K562 (cell line): ENCODE results near the gene SHISA4. TPM values are rescaled to one million over a fixed set of nuclear protein-coding genes. Genes with fewer than 3 reads are reported as not detected.
A peak's percentile ranks its signal among the peaks of the same experiment; 100 is the strongest.

Experiments
- ATAC-seq: fragments of 200-7000 bp; cut with Tn5 transposase; 3 replicates; pipeline ENCODE4 v1.9.1; 2020; ENCODE audit warnings: moderate library complexity
- BruUV-seq: library from RNA; stranded (reverse); fragments of 400-500 nt; replicated peaks from 2 replicates; lab custom pipeline; 2021; lab: Mats Ljungman, UMichigan
- CTCF ChIA-PET: fragments of 300-600 bp; formaldehyde crosslinking; extraction: SDS; loops from one replicate; lab custom pipeline; 2021; ENCODE audit warnings: low intra/inter-chr PET ratio; lab: Yijun Ruan, JAX
- POLR2A ChIA-PET: fragments of 300-600, 350-650 bp; sonication (Branson Sonifier 250); formaldehyde crosslinking; extraction: SDS; loops from one replicate; lab custom pipeline; 2021; ENCODE audit warnings: antibody characterized with exemption, inconsistent platforms; lab: Yijun Ruan, JAX
- DNase-seq, 4 experiments: peaks; one replicate each; pipeline versions ENCODE4 v3.0.0 to v3.0.0-alpha.2; 2011 to 2018; ENCODE audit warnings: low spot score in 3 of 4, mixed read lengths in 3 of 4; ENCODE audit errors: extremely low read depth in 1 of 4
- FAIRE-seq: peaks from 2 replicates; lab custom pipeline; 2011; peaks lifted over from hg19 to GRCh38; lab: Jason Lieb, UNC
- H2AFZ ChIP-seq: 2 replicates; pipeline ENCODE4 v1.6.0; 2011; ENCODE audit warnings: low read depth, low read length, control low read depth, inconsistent platforms
- H3K27ac ChIP-seq: fragments of 200-600 bp; 3 replicates; pipeline ENCODE4 v1.8.0; 2011; ENCODE audit warnings: low read depth, mild to moderate bottlenecking, control low read depth, inconsistent platforms, low read length, moderate library complexity, mixed read lengths; ENCODE audit errors: extremely low read depth
- H3K27me3 ChIP-seq, 2 experiments: fragments of 300-600 bp in 1 of 2; 2 replicates in 1 of 2; 3 replicates in 1 of 2; pipeline versions ENCODE4 v1.6.0 to v1.8.0; 2011; ENCODE audit warnings: inconsistent platforms in 2 of 2, low read length in 2 of 2, mild to moderate bottlenecking in 1 of 2, mixed read lengths in 1 of 2, moderate library complexity in 1 of 2; ENCODE audit not compliant: control insufficient read depth in 2 of 2, insufficient read depth in 2 of 2
- H3K36me3 ChIP-seq: fragments of 300-600 bp; 3 replicates; pipeline ENCODE4 v1.8.0; 2011; ENCODE audit warnings: mild to moderate bottlenecking, low read length, inconsistent platforms; ENCODE audit not compliant: control insufficient read depth, insufficient read depth
- H3K4me1 ChIP-seq, 2 experiments: fragments of 200-600 bp in 1 of 2; replicated peaks in 1 of 2; 2 replicates in 1 of 2; 3 replicates in 1 of 2; pipeline versions ENCODE4 v1.5.1 to v1.8.0; 2011; ENCODE audit warnings: inconsistent platforms in 2 of 2, low read length in 2 of 2, mild to moderate bottlenecking in 1 of 2, mixed read lengths in 1 of 2, moderate library complexity in 1 of 2; ENCODE audit not compliant: control insufficient read depth in 2 of 2, insufficient read depth in 2 of 2
- H3K4me2 ChIP-seq: 2 replicates; pipeline ENCODE4 v1.6.1; 2011; ENCODE audit warnings: low read length, control low read depth, inconsistent platforms, mixed read lengths; ENCODE audit not compliant: insufficient read depth
- H3K4me3 ChIP-seq: fragments of 200-600 bp; sonication (generic), shearing (Covaris generic); 2 replicates; pipeline ENCODE4 v1.5.1; 2016; ENCODE audit warnings: control low read depth, inconsistent platforms
- H3K79me2 ChIP-seq: fragments of 200-600 bp; 3 replicates; pipeline ENCODE4 v1.8.0; 2011; ENCODE audit warnings: low read length, inconsistent platforms; ENCODE audit not compliant: control insufficient read depth, insufficient read depth
- H3K9ac ChIP-seq, 2 experiments: 2 replicates each; pipeline versions ENCODE4 v1.6.0 to v1.6.1; 2011; ENCODE audit warnings: low read depth in 2 of 2, low read length in 2 of 2, control low read depth in 1 of 2, inconsistent platforms in 1 of 2, mild to moderate bottlenecking in 1 of 2, mixed read lengths in 1 of 2; ENCODE audit not compliant: insufficient read depth in 1 of 2
- H3K9me1 ChIP-seq: one replicate; pipeline ENCODE4 v1.6.0; 2011; ENCODE audit warnings: inconsistent platforms, mild to moderate bottlenecking, low read length, moderate library complexity; ENCODE audit not compliant: control insufficient read depth, insufficient read depth
- H3K9me3 ChIP-seq: replicated peaks from 2 replicates; pipeline ENCODE4 v1.5.1; 2011; ENCODE audit warnings: low read depth, low read length, inconsistent platforms; ENCODE audit not compliant: control insufficient read depth, insufficient read depth
- H4K20me1 ChIP-seq: replicated peaks from 2 replicates; pipeline ENCODE4 v1.6.1; 2011; ENCODE audit warnings: low read length, inconsistent platforms, mixed read lengths; ENCODE audit not compliant: control insufficient read depth, insufficient read depth
- BRCA1 ChIP-seq, 2 experiments: fragments of 450-650 bp in 1 of 2; sonication (generic) in 1 of 2; formaldehyde crosslinking in 1 of 2; IDR thresholded peaks; 2 replicates each; pipeline versions ENCODE4 v1.5.0 to v1.6.1; 2017 to 2020; ENCODE audit warnings: mild to moderate bottlenecking in 1 of 2, missing genetic modification reagents in 1 of 2
- BRD9 ChIP-seq: fragments of 450-650 bp; IDR thresholded peaks from 2 replicates; pipeline ENCODE4 v1.6.1; 2018; ENCODE audit warnings: low read depth; ENCODE audit not compliant: partially characterized antibody
- HLTF ChIP-seq: fragments of 450-650 bp; IDR thresholded peaks from 2 replicates; pipeline ENCODE4 v1.6.1; 2016
- SLC30A9 ChIP-seq: fragments of 250-450 bp; sonication (Bioruptor Pico); IDR thresholded peaks from 2 replicates; pipeline ENCODE4 v1.8.0; 2022; ENCODE audit warnings: mild to moderate bottlenecking, moderate library complexity
- U2AF2 ChIP-seq: fragments of 200-400 bp; formaldehyde crosslinking; optimal IDR thresholded peaks from 2 replicates; pipeline ENCODE3; 2017; ENCODE audit warnings: low read depth, mild to moderate bottlenecking, low read length
- WGBS: fragments of 100-300 bp; shearing (Covaris generic); methylation state at CpG from one replicate; pipeline ENCODE4 v1.1.6; 2016; ENCODE audit warnings: low coverage, mixed read lengths; ENCODE audit not compliant: insufficient coverage; ENCODE audit errors: missing lambda C conversion rate; 5-methylcytosine and 5-hydroxymethylcytosine counted together
- in situ Hi-C: fragments of 300-500 bp; cut with MboI; formaldehyde crosslinking; loops from 4 replicates; pipeline ENCODE4 v1.15.0; 2018; ENCODE audit warnings: inconsistent platforms, mixed read lengths
- intact Hi-C: fragments of 100-400 bp; cut with micrococcal nuclease; formaldehyde crosslinking; loops from 2 replicates; pipeline ENCODE4 v1.14.2; 2022
- polyA plus RNA-seq, 8 experiments: library from polyadenylated mRNA; depleted of rRNA in 4 of 8; stranded (reverse) in 5 of 8; unstranded in 3 of 8; fragments of >200 nt; fragmentation: Nextera tagmentation in 2 of 8; fragmentation: Illumina TruSeq in 1 of 8; extraction: Ambion mirVana in 2 of 8; extraction: Trizol in 1 of 8; gene quantifications; 2 replicates each; pipeline versions ENCODE4 v1.2.1 to v1.2.3, GENCODE V29; 2011 to 2014; ENCODE audit warnings: inconsistent platforms in 1 of 8, missing spikeins in 1 of 8
- total RNA-seq, 7 experiments: library from RNA; depleted of rRNA in 6 of 7; stranded (reverse); fragments of >200 nt in 6 of 7; fragmentation: Illumina TruSeq in 2 of 7; extraction: Trizol in 2 of 7; gene quantifications; 2 replicates each; pipeline versions ENCODE4 v1.2.1 to v1.2.3, GENCODE V29; 2011 to 2021; ENCODE audit warnings: low replicate concordance in 1 of 7
- TF ChIP-seq, protein P1 (sequence below): fragments of 450-650 bp; formaldehyde crosslinking; conservative IDR thresholded peaks from 2 replicates; pipeline ENCODE4 v1.4.0; 2022; ENCODE audit warnings: mild to moderate bottlenecking, missing genetic modification characterization

The SHISA4 gene
- total and polyA plus RNA-seq, 9 of the 15 experiments (the other 6 are each of a cell fraction or from before 2014, with no cell fraction given), result 0.15 to 0.95 (median 0.68) TPM; not detected in 2

- BruUV-seq, result no TSS peak
- FAIRE-seq (no peak), ATAC-seq (no peak), DNase-seq (peak in 1 of 4 experiments; percentile 41)
- no peak for TF ChIP-seq HLTF
- TF ChIP-seq BRD9, result no peak
- TF ChIP-seq, protein P1, sequence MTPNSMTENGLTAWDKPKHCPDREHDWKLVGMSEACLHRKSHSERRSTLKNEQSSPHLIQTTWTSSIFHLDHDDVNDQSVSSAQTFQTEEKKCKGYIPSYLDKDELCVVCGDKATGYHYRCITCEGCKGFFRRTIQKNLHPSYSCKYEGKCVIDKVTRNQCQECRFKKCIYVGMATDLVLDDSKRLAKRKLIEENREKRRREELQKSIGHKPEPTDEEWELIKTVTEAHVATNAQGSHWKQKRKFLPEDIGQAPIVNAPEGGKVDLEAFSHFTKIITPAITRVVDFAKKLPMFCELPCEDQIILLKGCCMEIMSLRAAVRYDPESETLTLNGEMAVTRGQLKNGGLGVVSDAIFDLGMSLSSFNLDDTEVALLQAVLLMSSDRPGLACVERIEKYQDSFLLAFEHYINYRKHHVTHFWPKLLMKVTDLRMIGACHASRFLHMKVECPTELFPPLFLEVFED (CRISPR knock-in tag), result no peak
- no peak for TF ChIP-seq BRCA1 (IDR thresholded peaks at IDR 0.05)
- TF ChIP-seq BRCA1 (CRISPR knock-in tag; IDR thresholded peaks at IDR 0.05), result no peak
- TF ChIP-seq U2AF2, result no peak
- no peak for TF ChIP-seq SLC30A9 (CRISPR knock-in tag)
- H4K20me1 ChIP-seq, result no peaks in the 10 kb centered on the region; the same call in 1 of the 2 replicates
- H3K9me3 ChIP-seq, result no peaks in the 10 kb centered on the region
- H3K9ac ChIP-seq, result peak overlapping the region in 1 of 2 experiments; percentile 6; a peak in 1 of 4 replicates
- no peaks in the 10 kb centered on the region for H3K36me3 ChIP-seq
- POLR2A ChIA-PET, result interaction anchor here (0.5 to 3.0 kb wide), 11 partner anchors 8 to 239 kb away, joined by 3 to 24 read pairs (median 7); partner anchors contain the start of gene GPR37L1
- intact Hi-C loops, result no loop called here
- in situ Hi-C loops, result loop anchor here (5.0 kb wide), 2 partner anchors 78 to 228 kb away; partner anchors contain the start of gene GPR37L1
- H3K27me3 ChIP-seq, result peaks cover 0 to 12% of the 10 kb centered on the region in 2 experiments; a peak in 3 of 5 replicates
- H2AFZ ChIP-seq, result no peak overlapping the region
- H3K4me3 ChIP-seq, result no peak overlapping the region
- CTCF ChIA-PET, result interaction anchor here (1.0 to 5.3 kb wide), 4 partner anchors 17 to 224 kb away, joined by 3 to 117 read pairs (median 16); no protein-coding TSS in a partner anchor
- H3K4me1 ChIP-seq, result peaks cover 3 to 5% of the 10 kb centered on the region in 2 experiments; a peak in 2 of 5 replicates
- H3K9me1 ChIP-seq, result no peaks in the 10 kb centered on the region
- 28% methylated on average over 5 of the region's 5 CpGs for WGBS
- no peaks in the 10 kb centered on the region for H3K79me2 ChIP-seq
- H3K4me2 ChIP-seq, result no peak overlapping the region
- H3K27ac ChIP-seq, result no peak overlapping the region
Measured at GRCh38 chr1:201894343-201895119, 5.8 kb downstream of the SHISA4 start.
